HEK293T (cell line): Measurements from ENCODE around the gene IMP4.

Experiments used
- CTCF ChIA-PET: fragments of 350-600 bp; formaldehyde crosslinking; extraction: SDS; loops from one replicate; lab custom pipeline; 2021; ENCODE audit warnings: antibody characterized with exemption, inconsistent platforms; lab: Yijun Ruan, JAX
- POLR2A ChIA-PET: fragments of 350-600 bp; formaldehyde crosslinking; extraction: SDS; loops from one replicate; lab custom pipeline; 2020; ENCODE audit warnings: antibody characterized with exemption, inconsistent platforms; lab: Yijun Ruan, JAX
- DNase-seq: peaks from one replicate; pipeline ENCODE4 v3.0.0; 2012; ENCODE audit warnings: mixed read lengths; ENCODE audit errors: extremely low spot score
- ARNT ChIP-seq: fragments of 450-650 bp; IDR thresholded peaks from 2 replicates; pipeline ENCODE4 v1.6.1; 2017; ENCODE audit warnings: mild to moderate bottlenecking
- BHLHE40 ChIP-seq: fragments of 450-650 bp; IDR thresholded peaks from 2 replicates; pipeline ENCODE4 v1.6.1; 2016; ENCODE audit warnings: mild to moderate bottlenecking, moderate library complexity, borderline replicate concordance
- CTBP1 ChIP-seq: fragments of 450-650 bp; IDR thresholded peaks from 2 replicates; pipeline ENCODE4 v1.6.1; 2016; ENCODE audit warnings: borderline replicate concordance
- ELF4 ChIP-seq: fragments of 450-650 bp; IDR thresholded peaks from 2 replicates; pipeline ENCODE4 v1.6.1; 2017; ENCODE audit warnings: antibody characterized with exemption
- FOXA1 ChIP-seq: fragments of 450-650 bp; IDR thresholded peaks from 2 replicates; pipeline ENCODE4 v1.6.1; 2016; ENCODE audit warnings: mild to moderate bottlenecking
- FOXK2 ChIP-seq: fragments of 450-650 bp; IDR thresholded peaks from 2 replicates; pipeline ENCODE4 v1.6.1; 2016; ENCODE audit warnings: mild to moderate bottlenecking
- FOXM1 ChIP-seq: fragments of 450-650 bp; IDR thresholded peaks from 2 replicates; pipeline ENCODE4 v1.6.1; 2017; ENCODE audit warnings: mild to moderate bottlenecking, borderline replicate concordance
- HDGF ChIP-seq: fragments of 450-650 bp; IDR thresholded peaks from 2 replicates; pipeline ENCODE4 v1.6.1; 2017; ENCODE audit warnings: antibody characterized with exemption, borderline replicate concordance
- L3MBTL2 ChIP-seq: fragments of 450-650 bp; conservative IDR thresholded peaks from 2 replicates; pipeline ENCODE4 v1.6.1; 2016; ENCODE audit warnings: mild to moderate bottlenecking
- LEF1 ChIP-seq: fragments of 450-650 bp; IDR thresholded peaks from 2 replicates; pipeline ENCODE4 v1.6.1; 2017; ENCODE audit warnings: mild to moderate bottlenecking, borderline replicate concordance
- NFRKB ChIP-seq: fragments of 450-650 bp; IDR thresholded peaks from 2 replicates; pipeline ENCODE4 v1.6.1; 2016; ENCODE audit warnings: mild to moderate bottlenecking, moderate library complexity
- SP1 ChIP-seq: fragments of 450-650 bp; IDR thresholded peaks from 2 replicates; pipeline ENCODE4 v1.6.1; 2017
- SUZ12 ChIP-seq: fragments of 450-650 bp; IDR thresholded peaks from 2 replicates; pipeline ENCODE4 v1.6.1; 2016; ENCODE audit warnings: mild to moderate bottlenecking
- TARDBP ChIP-seq: fragments of 450-650 bp; IDR thresholded peaks from 2 replicates; pipeline ENCODE4 v1.6.1; 2016
- ZNF384 ChIP-seq: fragments of 450-650 bp; IDR thresholded peaks from 2 replicates; pipeline ENCODE4 v1.6.1; 2016
- TF ChIP-seq, protein P1 (sequence below): fragments of 450-650 bp; IDR thresholded peaks from 2 replicates; pipeline ENCODE4 v1.6.1; 2016

IMP4 gene

DNA sequence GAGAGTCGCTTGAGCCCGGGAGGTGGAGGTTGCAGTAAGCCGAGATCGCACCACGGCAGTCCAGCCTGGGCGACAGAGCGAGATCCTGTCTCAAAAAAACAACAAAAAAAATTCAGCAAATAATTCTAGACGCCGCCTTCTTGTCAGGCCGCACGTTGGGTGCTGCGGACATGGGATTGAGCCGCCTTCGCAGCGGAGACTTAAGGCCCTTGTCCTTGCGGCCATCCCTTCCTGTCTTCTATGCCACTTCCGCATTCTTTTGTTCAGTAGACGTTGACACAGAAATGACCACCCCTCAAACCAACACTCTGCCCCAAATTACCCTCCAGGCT lies 29.0 kb downstream of the IMP4 start:
- ChIA-PET POLR2A (no interaction called here), CTCF (no interaction called here)
- no peak for TF ChIP-seq ZNF384
- TF ChIP-seq SUZ12, result no peak
- no peak for TF ChIP-seq ELF4
- DNase-seq, result no peak

DNA sequence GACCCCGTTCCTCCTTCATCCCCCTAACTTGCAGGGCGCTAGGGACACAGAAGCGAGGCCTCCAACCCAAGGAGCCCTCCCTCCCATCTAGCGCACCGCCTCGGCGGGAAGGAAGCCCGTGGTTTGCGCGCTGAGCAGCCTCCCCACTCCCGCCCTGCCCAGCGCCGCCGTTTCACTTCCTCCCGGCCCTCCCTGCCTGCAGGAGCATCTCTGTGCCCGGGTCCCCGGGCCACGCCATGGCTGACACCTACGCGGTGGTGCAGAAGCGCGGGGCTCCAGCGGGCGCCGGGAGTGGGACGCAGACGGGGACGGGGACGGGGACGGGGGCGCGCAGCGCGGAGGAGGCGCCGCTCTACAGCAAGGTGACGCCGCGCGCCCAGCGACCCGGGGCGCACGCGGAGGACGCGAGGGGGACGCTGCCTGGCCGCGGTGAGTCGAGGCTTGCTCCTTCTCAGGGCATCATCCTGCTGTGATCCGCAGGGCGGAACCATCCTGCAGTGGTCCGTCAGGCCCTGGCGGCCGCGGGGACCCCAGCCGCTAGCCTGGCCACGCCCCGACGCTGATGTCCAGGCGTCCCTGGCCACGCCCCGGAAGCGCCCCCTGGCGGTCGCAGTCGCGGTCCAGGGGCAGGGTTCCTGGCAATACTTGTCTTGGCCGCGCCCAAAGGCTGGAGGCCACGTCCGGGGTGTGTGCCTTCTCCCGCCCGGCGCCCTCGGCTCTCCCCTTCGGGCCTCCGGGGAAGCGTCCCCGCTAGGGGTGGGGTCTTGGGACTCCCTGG lies 29.5 kb downstream of the IMP4 start:
- DNase-seq, result peak; percentile 91
- CTCF ChIA-PET, result interaction anchor here (0.6 to 1.5 kb wide), 3 partner anchors 17 to 357 kb away, joined by 3 to 8 read pairs (median 3); partner anchors contain the start of gene GPR148
- POLR2A ChIA-PET, result interaction anchor here (0.7 to 1.8 kb wide), 3 partner anchors 29 to 191 kb away, joined by 3 to 11 read pairs (median 4); partner anchors contain the start of genes IMP4 and SMPD4
- TF ChIP-seq FOXA1, result no peak
- TF ChIP-seq HDGF, result no peak
- no peak for TF ChIP-seq FOXM1
- TF ChIP-seq SP1, result no peak
- no peak for TF ChIP-seq CTBP1
- TF ChIP-seq L3MBTL2, result peak; percentile 63; the same call in 1 of the 2 replicates
- no peak for TF ChIP-seq LEF1
- no peak for TF ChIP-seq TARDBP
- TF ChIP-seq NFRKB, result no peak
- 0 out of 2 replicates have a peak, but pooled peaks have one; percentile 21 for TF ChIP-seq ARNT
- TF ChIP-seq ZNF384, result no peak
- TF ChIP-seq SUZ12, result no peak
- peak; percentile 31; the same call in 1 of the 2 replicates for TF ChIP-seq ELF4
- TF ChIP-seq FOXK2, result no peak
- TF ChIP-seq BHLHE40, result no peak
- TF ChIP-seq, protein P1, sequence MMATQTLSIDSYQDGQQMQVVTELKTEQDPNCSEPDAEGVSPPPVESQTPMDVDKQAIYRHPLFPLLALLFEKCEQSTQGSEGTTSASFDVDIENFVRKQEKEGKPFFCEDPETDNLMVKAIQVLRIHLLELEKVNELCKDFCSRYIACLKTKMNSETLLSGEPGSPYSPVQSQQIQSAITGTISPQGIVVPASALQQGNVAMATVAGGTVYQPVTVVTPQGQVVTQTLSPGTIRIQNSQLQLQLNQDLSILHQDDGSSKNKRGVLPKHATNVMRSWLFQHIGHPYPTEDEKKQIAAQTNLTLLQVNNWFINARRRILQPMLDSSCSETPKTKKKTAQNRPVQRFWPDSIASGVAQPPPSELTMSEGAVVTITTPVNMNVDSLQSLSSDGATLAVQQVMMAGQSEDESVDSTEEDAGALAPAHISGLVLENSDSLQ, result no peak

DNA sequence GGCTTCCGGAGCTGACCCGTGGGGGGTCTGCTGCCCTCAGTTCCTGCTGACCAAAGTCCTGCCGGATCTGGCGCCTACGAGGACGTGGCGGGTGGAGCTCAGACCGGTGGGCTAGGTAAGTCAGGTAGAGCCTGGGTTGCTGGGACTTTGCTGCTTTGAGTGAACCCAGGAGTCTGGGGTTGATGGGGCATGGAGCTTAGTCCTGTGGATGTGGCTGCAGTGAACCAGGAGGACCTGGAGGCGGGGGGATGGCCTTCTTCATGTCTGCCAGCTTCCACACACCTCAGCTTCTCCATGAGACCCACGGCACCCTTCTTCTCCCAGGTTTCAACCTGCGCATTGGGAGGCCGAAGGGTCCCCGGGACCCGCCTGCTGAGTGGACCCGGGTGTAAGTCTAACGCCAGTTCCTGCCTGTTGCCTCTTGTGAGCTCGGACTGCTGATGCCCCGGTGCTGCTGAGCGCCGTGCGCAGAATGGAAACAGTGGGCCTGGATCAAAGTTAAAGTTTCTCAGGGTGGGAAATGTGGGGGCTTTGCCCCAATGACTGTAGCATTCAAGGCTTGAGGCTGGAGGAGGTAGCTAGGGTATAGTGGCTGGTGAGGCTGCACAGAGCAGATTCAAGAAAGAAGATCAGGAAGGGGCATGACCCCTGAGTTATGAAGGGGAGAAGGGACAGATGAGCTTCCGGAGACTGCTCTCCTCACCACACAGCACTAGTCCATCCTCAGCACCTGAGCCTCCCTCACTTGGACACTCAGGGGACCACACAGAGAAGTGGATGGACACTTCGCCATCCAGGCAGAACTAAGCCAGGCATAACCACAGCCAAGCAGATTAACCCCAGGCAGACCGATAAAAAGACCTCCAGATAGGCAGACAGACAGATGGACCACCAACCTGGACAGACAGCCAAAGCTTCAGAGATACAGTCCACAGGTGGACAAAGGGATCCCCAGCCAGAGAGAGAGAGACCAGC lies 30.4 kb downstream of the IMP4 start:
- ChIA-PET POLR2A (interaction anchor here (0.7 to 1.8 kb wide), 4 partner anchors 18 to 192 kb away, joined by 3 to 11 read pairs (median 5); partner anchors contain the start of genes IMP4 and SMPD4), CTCF (interaction anchor here (0.6 to 1.5 kb wide), 3 partner anchors 16 to 356 kb away, joined by 3 to 8 read pairs (median 3); partner anchors contain the start of gene GPR148)
- no peak for TF ChIP-seq ZNF384
- TF ChIP-seq, protein P1, result no peak
- TF ChIP-seq ELF4, result no peak
- TF ChIP-seq FOXM1, result no peak
- no peak for TF ChIP-seq HDGF
- no peak for TF ChIP-seq L3MBTL2
- TF ChIP-seq SP1, result no peak
- TF ChIP-seq BHLHE40, result no peak
- no peak for TF ChIP-seq FOXA1
- TF ChIP-seq TARDBP, result no peak
- TF ChIP-seq NFRKB, result no peak
- no peak for TF ChIP-seq LEF1
- no peak for TF ChIP-seq CTBP1
- TF ChIP-seq SUZ12, result no peak
- TF ChIP-seq ARNT, result no peak
- TF ChIP-seq FOXK2, result no peak
- no peak for DNase-seq

DNA sequence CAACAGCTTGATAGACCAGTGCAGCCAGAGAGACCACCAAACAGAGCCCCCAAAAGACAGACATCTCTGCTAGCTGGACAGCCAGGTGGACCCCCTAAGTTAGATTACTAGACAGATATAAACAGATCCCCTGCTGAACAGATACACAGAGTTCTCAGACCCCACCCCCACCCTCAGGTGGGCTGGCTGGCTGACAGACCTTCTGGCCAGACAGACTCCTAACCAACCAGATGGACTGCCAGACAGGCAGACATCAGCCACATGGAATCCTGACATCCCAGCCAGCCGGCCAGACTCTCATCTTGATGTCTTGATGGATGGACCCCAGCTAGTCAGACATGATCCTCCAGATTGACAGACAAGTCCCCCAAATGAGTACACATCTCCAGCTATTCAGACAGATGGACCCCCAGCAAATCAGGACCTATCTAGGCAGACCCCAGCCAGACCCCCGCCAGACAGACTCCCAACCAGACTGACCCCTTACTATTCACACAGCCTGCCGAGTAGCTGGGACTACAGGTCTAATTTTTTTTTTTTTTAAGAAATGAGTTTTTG lies 31.2 kb downstream of the IMP4 start:
- DNase-seq, result no peak
- ChIA-PET POLR2A (interaction anchor here (1.5 to 1.8 kb wide), 3 partner anchors 17 to 37 kb away, joined by 4 to 11 read pairs (median 6); partner anchors contain the start of gene IMP4), CTCF (interaction anchor here (1.3 to 1.5 kb wide), 2 partner anchors 16 to 32 kb away, joined by 3 to 8 read pairs; a partner anchor contains a TSS)
- TF ChIP-seq TARDBP (no peak), FOXA1 (no peak), FOXM1 (no peak), ARNT (no peak), ELF4 (no peak), SUZ12 (no peak), LEF1 (no peak), SP1 (no peak), L3MBTL2 (no peak), HDGF (no peak), FOXK2 (no peak), BHLHE40 (no peak), ZNF384 (no peak), CTBP1 (no peak), NFRKB (no peak)
- TF ChIP-seq, protein P1, result no peak
